Effector memory CD4-positive, alpha-beta T cell (primary cell): ENCODE data around the gene SRPK2.

Experiments
- DNase-seq, 3 donors: peaks; one replicate each; pipeline ENCODE4 v3.0.0-alpha.2; 2020
- H3K27ac ChIP-seq: 2 replicates; pipeline ENCODE4 v1.7.0; 2013; ENCODE audit warnings: mild to moderate bottlenecking, low read length, moderate library complexity; ENCODE audit not compliant: insufficient read depth, poor library complexity, severe bottlenecking
- H3K27me3 ChIP-seq: replicated peaks from 2 replicates; pipeline ENCODE4 v1.7.0; 2013; ENCODE audit warnings: mild to moderate bottlenecking, low read length; ENCODE audit not compliant: insufficient read depth, control insufficient read depth, poor library complexity, severe bottlenecking
- H3K36me3 ChIP-seq: 2 replicates; pipeline ENCODE4 v1.7.0; 2013; ENCODE audit warnings: mild to moderate bottlenecking, low read length, moderate library complexity; ENCODE audit not compliant: control insufficient read depth, insufficient read depth
- H3K4me1 ChIP-seq: 2 replicates; pipeline ENCODE4 v1.7.0; 2013; ENCODE audit warnings: low read length, mild to moderate bottlenecking; ENCODE audit not compliant: control insufficient read depth, insufficient read depth, poor library complexity, severe bottlenecking
- H3K4me3 ChIP-seq: 2 replicates; pipeline ENCODE4 v1.7.0; 2013; ENCODE audit warnings: low read length, low read depth, mild to moderate bottlenecking; ENCODE audit not compliant: insufficient read depth, poor library complexity, severe bottlenecking
- H3K9me3 ChIP-seq: 2 replicates; pipeline ENCODE4 v1.7.0; 2013; ENCODE audit warnings: mild to moderate bottlenecking, low read length, moderate library complexity; ENCODE audit not compliant: control insufficient read depth

Gene SRPK2

GRCh38 chr7:105289704-105290103 lies 99.0 kb downstream of the SRPK2 start:
- H3K36me3 ChIP-seq = no peaks in the 10 kb centered on the region
- H3K27me3 ChIP-seq = no peaks in the 10 kb centered on the region
- H3K27ac ChIP-seq = no peak overlapping the region
- no peak overlapping the region for H3K4me3 ChIP-seq
- no peak for DNase-seq
- H3K9me3 ChIP-seq = no peaks in the 10 kb centered on the region
- H3K4me1 ChIP-seq = no peaks in the 10 kb centered on the region

- Histone ChIP-seq H3K36me3 (no peaks in the 10 kb centered on the region), H3K4me3 (no peak overlapping the region), H3K9me3 (no peaks in the 10 kb centered on the region), H3K27ac (no peak overlapping the region), H3K4me1 (no peaks in the 10 kb centered on the region), H3K27me3 (no peaks in the 10 kb centered on the region)
- DNase-seq = no peak
Observed at GRCh38 chr7:105286441-105286840, 102.3 kb downstream of the SRPK2 start.

GRCh38 chr7:105285118-105285874 lies 103.4 kb downstream of the SRPK2 start:
- Histone ChIP-seq H3K9me3 (no peaks in the 10 kb centered on the region), H3K27me3 (no peaks in the 10 kb centered on the region), H3K36me3 (no peaks in the 10 kb centered on the region), H3K27ac (no peak overlapping the region), H3K4me3 (no peak overlapping the region), H3K4me1 (no peaks in the 10 kb centered on the region)
- DNase-seq = no peak

- Histone ChIP-seq H3K4me3 (no peak overlapping the region), H3K4me1 (no peaks in the 10 kb centered on the region), H3K27ac (no peak overlapping the region), H3K27me3 (no peaks in the 10 kb centered on the region), H3K36me3 (no peaks in the 10 kb centered on the region), H3K9me3 (no peaks in the 10 kb centered on the region)
- no peak for DNase-seq
Observed at GRCh38 chr7:105284014-105284413, 104.7 kb downstream of the SRPK2 start.

GRCh38 chr7:105281966-105282365 lies 106.8 kb downstream of the SRPK2 start:
- Histone ChIP-seq H3K36me3 (no peaks in the 10 kb centered on the region), H3K9me3 (no peaks in the 10 kb centered on the region), H3K4me3 (no peak overlapping the region), H3K27ac (no peak overlapping the region), H3K4me1 (no peaks in the 10 kb centered on the region), H3K27me3 (no peaks in the 10 kb centered on the region)
- no peak for DNase-seq

GRCh38 chr7:105279688-105280007 lies 109.1 kb downstream of the SRPK2 start:
- H3K4me3 ChIP-seq = no peak overlapping the region
- H3K4me1 ChIP-seq = no peaks in the 10 kb centered on the region
- no peak overlapping the region for H3K27ac ChIP-seq
- no peaks in the 10 kb centered on the region for H3K9me3 ChIP-seq
- H3K27me3 ChIP-seq = no peaks in the 10 kb centered on the region
- no peaks in the 10 kb centered on the region for H3K36me3 ChIP-seq
- DNase-seq = no peak

GRCh38 chr7:105278973-105279687 lies 109.6 kb downstream of the SRPK2 start:
- Histone ChIP-seq H3K4me3 (no peak overlapping the region), H3K27me3 (no peaks in the 10 kb centered on the region), H3K36me3 (no peaks in the 10 kb centered on the region), H3K27ac (no peak overlapping the region), H3K4me1 (no peaks in the 10 kb centered on the region), H3K9me3 (no peaks in the 10 kb centered on the region)
- no peak for DNase-seq

GRCh38 chr7:105278565-105278964 lies 110.2 kb downstream of the SRPK2 start:
- Histone ChIP-seq H3K36me3 (no peaks in the 10 kb centered on the region), H3K27ac (no peak overlapping the region), H3K9me3 (no peaks in the 10 kb centered on the region), H3K4me1 (no peaks in the 10 kb centered on the region), H3K27me3 (no peaks in the 10 kb centered on the region), H3K4me3 (no peak overlapping the region)
- DNase-seq = no peak

- Histone ChIP-seq H3K36me3 (no peaks in the 10 kb centered on the region), H3K9me3 (no peaks in the 10 kb centered on the region), H3K4me1 (no peaks in the 10 kb centered on the region), H3K27me3 (no peaks in the 10 kb centered on the region), H3K4me3 (no peak overlapping the region), H3K27ac (no peak overlapping the region)
- DNase-seq = no peak
Observed at GRCh38 chr7:105277341-105277740, 111.4 kb downstream of the SRPK2 start.

- Histone ChIP-seq H3K27me3 (no peaks in the 10 kb centered on the region), H3K36me3 (no peaks in the 10 kb centered on the region), H3K27ac (no peak overlapping the region), H3K4me3 (no peak overlapping the region), H3K4me1 (peaks cover 8% of the 10 kb centered on the region), H3K9me3 (no peaks in the 10 kb centered on the region)
- no peak for DNase-seq
Observed at GRCh38 chr7:105270117-105270516, 118.6 kb downstream of the SRPK2 start.
